Loucy (cell line): ENCODE data around the gene PPP2R5E.

Experiments
- EZH2phosphoT487 ChIP-seq: fragments of 200-600 bp; IDR thresholded peaks from 2 replicates; pipeline ENCODE4 v1.6.1; 2018; ENCODE audit warnings: antibody characterized with exemption, mild to moderate bottlenecking, moderate library complexity, borderline replicate concordance
- TF ChIP-seq, protein P1 (sequence below): fragments of 200-600 bp; sonication (generic); conservative IDR thresholded peaks from 2 replicates; pipeline ENCODE4 v1.5.1; 2014; ENCODE audit warnings: mild to moderate bottlenecking, antibody characterized with exemption, low read length

GRCh38 chr14:63421226-63421625 is 122.0 kb downstream of the PPP2R5E start:
- TF ChIP-seq, protein P1, sequence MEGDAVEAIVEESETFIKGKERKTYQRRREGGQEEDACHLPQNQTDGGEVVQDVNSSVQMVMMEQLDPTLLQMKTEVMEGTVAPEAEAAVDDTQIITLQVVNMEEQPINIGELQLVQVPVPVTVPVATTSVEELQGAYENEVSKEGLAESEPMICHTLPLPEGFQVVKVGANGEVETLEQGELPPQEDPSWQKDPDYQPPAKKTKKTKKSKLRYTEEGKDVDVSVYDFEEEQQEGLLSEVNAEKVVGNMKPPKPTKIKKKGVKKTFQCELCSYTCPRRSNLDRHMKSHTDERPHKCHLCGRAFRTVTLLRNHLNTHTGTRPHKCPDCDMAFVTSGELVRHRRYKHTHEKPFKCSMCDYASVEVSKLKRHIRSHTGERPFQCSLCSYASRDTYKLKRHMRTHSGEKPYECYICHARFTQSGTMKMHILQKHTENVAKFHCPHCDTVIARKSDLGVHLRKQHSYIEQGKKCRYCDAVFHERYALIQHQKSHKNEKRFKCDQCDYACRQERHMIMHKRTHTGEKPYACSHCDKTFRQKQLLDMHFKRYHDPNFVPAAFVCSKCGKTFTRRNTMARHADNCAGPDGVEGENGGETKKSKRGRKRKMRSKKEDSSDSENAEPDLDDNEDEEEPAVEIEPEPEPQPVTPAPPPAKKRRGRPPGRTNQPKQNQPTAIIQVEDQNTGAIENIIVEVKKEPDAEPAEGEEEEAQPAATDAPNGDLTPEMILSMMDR = no peak
- TF ChIP-seq EZH2phosphoT487 = no peak
